ENCODE results near the gene CPNE5. TPM values are rescaled to one million over a fixed set of nuclear protein-coding genes. Genes with fewer than 3 reads are reported as not detected.

The CPNE5 gene
- total RNA-seq, 2 experiments from 2014 or later: 0.19 to 0.28 TPM

GRCh38 chr6:36781669-36782068, 57.6 kb downstream of the CPNE5 start:
- Mint-ChIP-seq H3K27ac (no peak overlapping the region), H3K4me3 (no peak overlapping the region), H3K36me3 (ENCODE audit: low read depth) (no peaks in the 10 kb centered on the region), H3K9me3 (no peaks in the 10 kb centered on the region), H3K27me3 (no peaks in the 10 kb centered on the region), H3K4me1 (ENCODE audit: low read depth) (peaks cover 5% of the 10 kb centered on the region)
- H3K9me3 ChIP-seq (ENCODE audit: control insufficient read depth in 1 of 2, insufficient read depth in 1 of 2, low read length in 2 of 2): no peaks in the 10 kb centered on the region
- no peak overlapping the region for H3K27ac ChIP-seq (ENCODE audit: low read depth in 1 of 2, low read length in 2 of 2)
- peaks cover 0 to 4% of the 10 kb centered on the region in 2 experiments for H3K27me3 ChIP-seq (ENCODE audit: control insufficient read depth in 1 of 2, insufficient read depth in 2 of 2, low read length in 2 of 2)
- no peak overlapping the region for H3K4me3 ChIP-seq (ENCODE audit: low read length)
- no peaks in the 10 kb centered on the region for H3K36me3 ChIP-seq (ENCODE audit: insufficient read depth, low read length)
- ATAC-seq (ENCODE audit: poor library complexity): no peak
- H3K4me1 ChIP-seq (ENCODE audit: insufficient read depth, low read length): peaks cover 10% of the 10 kb centered on the region
- POLR2A ChIA-PET: no interaction called here
- CTCF ChIA-PET: interaction anchor here (1.2 to 2.1 kb wide), 4 partner anchors 13 to 166 kb away, joined by 5 to 15 read pairs (median 7); no protein-coding TSS in a partner anchor
- intact Hi-C loops (cut with DNase I, micrococcal nuclease): loop anchor here (1.0 to 2.0 kb wide), 2 partner anchors 15 kb away; no protein-coding TSS in a partner anchor
- TF ChIP-seq CTCF (IDR thresholded peaks at IDR 0.05): no peak
- DNase-seq: no peak

GRCh38 chr6:36780442-36781177, 58.6 kb downstream of the CPNE5 start:
- intact Hi-C loops (cut with DNase I, micrococcal nuclease): no loop called here
- Histone ChIP-seq H3K9me3 (ENCODE audit: control insufficient read depth in 1 of 2, insufficient read depth in 1 of 2, low read length in 2 of 2) (no peaks in the 10 kb centered on the region), H3K4me1 (ENCODE audit: insufficient read depth, low read length) (peaks cover 10% of the 10 kb centered on the region), H3K27ac (ENCODE audit: low read depth in 1 of 2, low read length in 2 of 2) (no peak overlapping the region), H3K4me3 (ENCODE audit: low read length) (no peak overlapping the region), H3K36me3 (ENCODE audit: insufficient read depth, low read length) (no peaks in the 10 kb centered on the region), H3K27me3 (ENCODE audit: control insufficient read depth in 1 of 2, insufficient read depth in 2 of 2, low read length in 2 of 2) (peaks cover 0 to 4% of the 10 kb centered on the region in 2 experiments)
- ATAC-seq (ENCODE audit: poor library complexity) (no peak), DNase-seq (no peak)
- POLR2A ChIA-PET: no interaction called here
- no peak for TF ChIP-seq CTCF (IDR thresholded peaks at IDR 0.05)
- H3K9me3 Mint-ChIP-seq: no peaks in the 10 kb centered on the region
- H3K27me3 Mint-ChIP-seq: no peaks in the 10 kb centered on the region
- no peak overlapping the region for H3K4me3 Mint-ChIP-seq
- no peak overlapping the region for H3K27ac Mint-ChIP-seq
- CTCF ChIA-PET: no interaction called here
- peaks cover 5% of the 10 kb centered on the region for H3K4me1 Mint-ChIP-seq (ENCODE audit: low read depth)
- H3K36me3 Mint-ChIP-seq (ENCODE audit: low read depth): no peaks in the 10 kb centered on the region

GRCh38 chr6:36779227-36779626, 60.0 kb downstream of the CPNE5 start:
- H3K27ac ChIP-seq (ENCODE audit: low read depth in 1 of 2, low read length in 2 of 2): no peak overlapping the region
- H3K27ac Mint-ChIP-seq: no peak overlapping the region
- H3K36me3 ChIP-seq (ENCODE audit: insufficient read depth, low read length): no peaks in the 10 kb centered on the region
- no peaks in the 10 kb centered on the region for H3K9me3 Mint-ChIP-seq
- H3K27me3 ChIP-seq (ENCODE audit: control insufficient read depth in 1 of 2, insufficient read depth in 2 of 2, low read length in 2 of 2): peaks cover 0 to 4% of the 10 kb centered on the region in 2 experiments
- ATAC-seq (ENCODE audit: poor library complexity) (no peak), DNase-seq (no peak)
- peaks cover 10% of the 10 kb centered on the region for H3K4me1 ChIP-seq (ENCODE audit: insufficient read depth, low read length)
- H3K4me1 Mint-ChIP-seq (ENCODE audit: low read depth): peaks cover 5% of the 10 kb centered on the region
- ChIA-PET POLR2A (no interaction called here), CTCF (interaction anchor here (0.6 kb wide), 1 partner anchor 164 kb away, joined by 3 read pairs; no protein-coding TSS in a partner anchor)
- no peak overlapping the region for H3K4me3 ChIP-seq (ENCODE audit: low read length)
- no peak for TF ChIP-seq CTCF (IDR thresholded peaks at IDR 0.05)
- H3K27me3 Mint-ChIP-seq: no peaks in the 10 kb centered on the region
- H3K36me3 Mint-ChIP-seq (ENCODE audit: low read depth): no peaks in the 10 kb centered on the region
- no peak overlapping the region for H3K4me3 Mint-ChIP-seq
- intact Hi-C loops (cut with DNase I, micrococcal nuclease): no loop called here
- H3K9me3 ChIP-seq (ENCODE audit: control insufficient read depth in 1 of 2, insufficient read depth in 1 of 2, low read length in 2 of 2): no peaks in the 10 kb centered on the region
